Smooth muscle cell (in vitro differentiated cells): Measurements from ENCODE around the gene SPTLC2. TPM values are rescaled to one million over a fixed set of nuclear protein-coding genes. Genes with fewer than 3 reads are reported as not detected.

Experiments
- DNase-seq: peaks from one replicate; lab custom pipeline; 2025; ENCODE audit not compliant: unreplicated experiment; lab: John Stamatoyannopoulos, UW
- H2AFZ ChIP-seq: fragments of 200-600 bp; sonication (generic); 2 replicates; pipeline ENCODE4 v1.6.0; 2016; ENCODE audit warnings: antibody characterized with exemption, low read depth, mild to moderate bottlenecking
- H3F3A ChIP-seq: fragments of 200-600 bp; sonication (generic); 2 replicates; pipeline ENCODE4 v1.6.0; 2017; ENCODE audit warnings: antibody characterized with exemption, low read depth
- H3K27ac ChIP-seq: fragments of 200-600 bp; sonication (generic); 2 replicates; pipeline ENCODE4 v1.5.1; 2016; ENCODE audit warnings: low read depth, mild to moderate bottlenecking
- H3K27me3 ChIP-seq: fragments of 200-600 bp; sonication (generic); 2 replicates; pipeline ENCODE4 v1.6.1; 2016; ENCODE audit warnings: low read depth, mild to moderate bottlenecking
- H3K36me3 ChIP-seq: fragments of 200-600 bp; sonication (generic); 2 replicates; pipeline ENCODE4 v1.5.1; 2016; ENCODE audit warnings: low read depth
- H3K4me1 ChIP-seq: fragments of 200-600 bp; sonication (generic); 2 replicates; pipeline ENCODE4 v1.5.1; 2016; ENCODE audit warnings: low read depth
- H3K4me2 ChIP-seq: fragments of 200-600 bp; sonication (generic); 2 replicates; pipeline ENCODE4 v1.6.0; 2016; ENCODE audit warnings: mild to moderate bottlenecking
- H3K4me3 ChIP-seq: fragments of 200-600 bp; sonication (generic); 2 replicates; pipeline ENCODE4 v1.5.1; 2016; ENCODE audit warnings: mild to moderate bottlenecking
- H3K79me2 ChIP-seq: fragments of 200-600 bp; sonication (generic); 2 replicates; pipeline ENCODE4 v1.6.0; 2016; ENCODE audit warnings: low read depth, mild to moderate bottlenecking
- H3K9ac ChIP-seq: fragments of 200-600 bp; sonication (generic); 2 replicates; pipeline ENCODE4 v1.6.0; 2016; ENCODE audit warnings: low read depth
- H3K9me3 ChIP-seq: fragments of 200-600 bp; sonication (generic); replicated peaks from 2 replicates; pipeline ENCODE4 v1.5.1; 2016; ENCODE audit warnings: low read depth
- H4K20me1 ChIP-seq: fragments of 200-600 bp; sonication (generic); 2 replicates; pipeline ENCODE4 v1.6.0; 2016; ENCODE audit warnings: low read depth
- WGBS: methylation state at CpG from one replicate; pipeline ENCODE4 v1.1.7; 2016; ENCODE audit warnings: low lambda C conversion rate; 5-methylcytosine and 5-hydroxymethylcytosine counted together
- polyA plus RNA-seq: library from polyadenylated mRNA; unstranded; fragments of >200 nt; fragmentation: Nextera tagmentation; extraction: Ambion mirVana; gene quantifications from 2 replicates; pipeline ENCODE4 v1.2.1, GENCODE V29; 2016
- total RNA-seq: library from RNA; depleted of rRNA; stranded (reverse); fragments of >200 nt; gene quantifications from 2 replicates; pipeline ENCODE4 v1.2.3, GENCODE V29; 2014
- TF ChIP-seq, protein P1 (sequence below): fragments of 200-600 bp; sonication (generic); IDR thresholded peaks from 2 replicates; pipeline ENCODE4 v1.5.1; 2017; ENCODE audit warnings: borderline replicate concordance, mild to moderate bottlenecking, antibody characterized with exemption; ENCODE audit not compliant: insufficient read depth, poor library complexity, severe bottlenecking

The SPTLC2 gene
- total and polyA plus RNA-seq, 2 experiments from 2014 or later: 23.4 to 24.8 TPM

DNA sequence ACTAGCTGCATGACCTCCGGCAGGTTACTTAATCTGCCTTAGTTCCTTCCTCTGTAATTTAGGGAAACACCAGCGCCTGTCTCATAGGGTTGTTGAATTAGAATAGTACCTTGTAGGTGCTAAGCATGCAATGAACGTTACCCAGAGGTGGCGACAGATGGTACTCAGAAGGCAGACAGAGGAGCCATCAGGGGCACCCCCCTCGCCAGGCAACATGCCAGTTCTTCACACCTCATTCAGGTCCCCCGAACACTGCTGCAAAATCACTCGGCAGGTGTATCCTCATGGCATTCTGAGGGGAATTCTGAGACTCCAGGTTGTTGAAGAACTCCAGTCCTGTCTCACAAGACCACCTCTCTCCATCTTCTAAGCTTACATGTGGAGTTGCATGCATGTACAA is 127.9 kb downstream of the SPTLC2 start:
- H3K4me3 ChIP-seq: no peak overlapping the region
- H3K79me2 ChIP-seq: no peaks in the 10 kb centered on the region
- no peaks in the 10 kb centered on the region for H3K9me3 ChIP-seq
- H3F3A ChIP-seq: no peaks in the 10 kb centered on the region
- H3K9ac ChIP-seq: no peak overlapping the region
- H2AFZ ChIP-seq: no peak overlapping the region
- no peaks in the 10 kb centered on the region for H3K36me3 ChIP-seq
- H3K27me3 ChIP-seq: no peaks in the 10 kb centered on the region
- no peak for DNase-seq
- H3K4me2 ChIP-seq: no peak overlapping the region
- no peaks in the 10 kb centered on the region for H3K4me1 ChIP-seq
- TF ChIP-seq, protein P1, sequence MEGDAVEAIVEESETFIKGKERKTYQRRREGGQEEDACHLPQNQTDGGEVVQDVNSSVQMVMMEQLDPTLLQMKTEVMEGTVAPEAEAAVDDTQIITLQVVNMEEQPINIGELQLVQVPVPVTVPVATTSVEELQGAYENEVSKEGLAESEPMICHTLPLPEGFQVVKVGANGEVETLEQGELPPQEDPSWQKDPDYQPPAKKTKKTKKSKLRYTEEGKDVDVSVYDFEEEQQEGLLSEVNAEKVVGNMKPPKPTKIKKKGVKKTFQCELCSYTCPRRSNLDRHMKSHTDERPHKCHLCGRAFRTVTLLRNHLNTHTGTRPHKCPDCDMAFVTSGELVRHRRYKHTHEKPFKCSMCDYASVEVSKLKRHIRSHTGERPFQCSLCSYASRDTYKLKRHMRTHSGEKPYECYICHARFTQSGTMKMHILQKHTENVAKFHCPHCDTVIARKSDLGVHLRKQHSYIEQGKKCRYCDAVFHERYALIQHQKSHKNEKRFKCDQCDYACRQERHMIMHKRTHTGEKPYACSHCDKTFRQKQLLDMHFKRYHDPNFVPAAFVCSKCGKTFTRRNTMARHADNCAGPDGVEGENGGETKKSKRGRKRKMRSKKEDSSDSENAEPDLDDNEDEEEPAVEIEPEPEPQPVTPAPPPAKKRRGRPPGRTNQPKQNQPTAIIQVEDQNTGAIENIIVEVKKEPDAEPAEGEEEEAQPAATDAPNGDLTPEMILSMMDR: no peak
- H3K27ac ChIP-seq: no peak overlapping the region
- 92% methylated on average over 7 of the region's 7 CpGs for WGBS
- no peaks in the 10 kb centered on the region for H4K20me1 ChIP-seq

DNA sequence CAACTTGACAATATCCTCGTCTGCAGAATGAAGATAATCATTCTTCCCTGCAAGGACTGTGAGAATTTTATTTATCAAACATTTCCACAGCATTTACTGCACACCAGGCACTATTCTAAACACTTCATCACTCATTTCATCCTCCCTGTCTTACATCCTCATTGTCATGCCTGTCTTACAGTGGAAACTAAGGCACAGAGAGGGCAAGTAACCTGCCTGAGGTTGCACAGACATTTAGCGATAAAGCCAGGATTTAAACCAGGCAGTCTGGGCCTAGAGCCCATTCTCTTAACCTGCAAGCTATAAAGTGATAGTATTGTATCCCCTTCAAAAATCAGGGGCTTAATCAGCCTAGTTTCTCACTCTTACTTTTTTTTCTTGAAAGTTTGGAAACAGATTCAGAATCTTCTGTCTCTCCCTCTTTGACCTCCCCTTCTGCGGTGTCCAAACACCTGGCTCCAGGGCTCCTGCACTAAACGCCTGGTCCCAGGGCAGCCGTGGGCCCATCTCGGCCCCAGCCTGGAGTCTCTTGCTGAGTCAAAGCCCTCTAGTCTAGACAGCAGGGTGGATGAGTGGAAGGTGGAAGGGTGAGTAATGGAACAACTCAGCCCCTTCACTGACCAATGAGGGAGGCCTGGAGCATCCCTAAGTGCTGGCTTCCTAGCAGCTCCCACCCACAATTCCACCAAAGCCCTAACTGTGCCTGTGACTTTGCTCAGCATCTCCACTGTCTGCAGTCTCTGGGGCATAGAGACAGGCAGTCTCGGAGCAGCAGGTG is 130.3 kb downstream of the SPTLC2 start:
- H3K4me1 ChIP-seq: no peaks in the 10 kb centered on the region
- 67% methylated on average over 7 of the region's 7 CpGs for WGBS
- H3K27me3 ChIP-seq: no peaks in the 10 kb centered on the region
- no peaks in the 10 kb centered on the region for H3K9me3 ChIP-seq
- no peak for DNase-seq
- H3K36me3 ChIP-seq: no peaks in the 10 kb centered on the region
- H3K79me2 ChIP-seq: no peaks in the 10 kb centered on the region
- TF ChIP-seq, protein P1: no peak
- H3K4me3 ChIP-seq: no peak overlapping the region
- H3K9ac ChIP-seq: peak overlapping the region; percentile 48
- H3F3A ChIP-seq: no peaks in the 10 kb centered on the region
- no peak overlapping the region for H3K4me2 ChIP-seq
- peak overlapping the region; percentile 69 for H3K27ac ChIP-seq
- no peaks in the 10 kb centered on the region for H4K20me1 ChIP-seq
- no peak overlapping the region for H2AFZ ChIP-seq

DNA sequence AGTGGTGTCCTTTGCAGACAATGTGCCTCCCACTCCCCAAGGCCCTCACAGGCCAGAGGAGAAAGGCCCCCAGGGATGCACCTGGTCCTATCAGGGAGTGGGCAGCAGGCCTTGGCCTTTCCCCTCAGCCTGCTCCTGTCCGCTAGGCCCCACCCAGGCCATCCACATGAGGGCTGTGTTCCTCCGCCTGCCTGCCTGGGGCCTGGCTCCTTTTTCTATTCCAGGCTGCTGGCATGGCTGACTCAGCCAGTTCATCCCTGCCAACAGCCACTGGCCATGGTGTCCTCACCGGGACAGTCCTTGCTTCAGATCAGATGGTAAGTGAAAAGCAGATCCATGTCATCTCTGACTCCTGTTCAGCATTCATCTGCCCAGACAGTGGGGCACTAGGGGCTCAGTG is 131.2 kb downstream of the SPTLC2 start:
- Histone ChIP-seq H3K9me3 (no peaks in the 10 kb centered on the region), H3K36me3 (no peaks in the 10 kb centered on the region), H3K9ac (peak overlapping the region; percentile 48), H3K79me2 (no peaks in the 10 kb centered on the region), H4K20me1 (no peaks in the 10 kb centered on the region), H2AFZ (no peak overlapping the region), H3K4me1 (no peaks in the 10 kb centered on the region), H3K4me3 (no peak overlapping the region), H3K27me3 (no peaks in the 10 kb centered on the region), H3K4me2 (no peak overlapping the region), H3F3A (no peaks in the 10 kb centered on the region), H3K27ac (no peak overlapping the region)
- TF ChIP-seq, protein P1: no peak
- 82% methylated on average over 3 of the region's 3 CpGs for WGBS
- no peak for DNase-seq

DNA sequence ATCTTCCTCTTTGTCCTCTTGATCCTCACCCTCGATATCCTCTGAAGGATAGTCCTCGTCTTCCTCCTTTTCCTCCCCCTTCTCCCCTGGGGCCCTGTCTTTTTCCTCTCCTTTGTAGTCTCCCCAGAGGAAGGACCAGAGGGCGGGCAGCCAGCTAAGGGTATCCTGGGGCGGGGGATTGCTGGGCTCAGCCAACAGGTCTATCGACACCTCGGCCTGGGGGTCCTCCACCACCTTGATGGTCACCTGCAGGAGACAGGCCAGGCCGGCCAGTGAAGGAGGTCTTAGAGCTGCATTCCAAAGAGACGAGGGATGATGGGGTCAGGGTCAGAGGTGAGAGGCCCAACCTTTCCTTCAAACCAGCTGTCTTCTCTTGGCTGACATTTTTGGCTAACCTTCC is 134.0 kb downstream of the SPTLC2 start:
- Histone ChIP-seq H4K20me1 (no peaks in the 10 kb centered on the region), H3K27me3 (no peaks in the 10 kb centered on the region), H3F3A (no peaks in the 10 kb centered on the region), H3K9ac (no peak overlapping the region), H3K4me3 (no peak overlapping the region), H3K4me2 (no peak overlapping the region), H3K27ac (no peak overlapping the region), H3K9me3 (no peaks in the 10 kb centered on the region), H3K79me2 (no peaks in the 10 kb centered on the region), H3K4me1 (no peaks in the 10 kb centered on the region), H3K36me3 (no peaks in the 10 kb centered on the region), H2AFZ (no peak overlapping the region)
- WGBS: 90% methylated on average over 8 of the region's 8 CpGs
- no peak for DNase-seq
- TF ChIP-seq, protein P1: no peak
